ENCODE results near the gene AGK.

DNA sequence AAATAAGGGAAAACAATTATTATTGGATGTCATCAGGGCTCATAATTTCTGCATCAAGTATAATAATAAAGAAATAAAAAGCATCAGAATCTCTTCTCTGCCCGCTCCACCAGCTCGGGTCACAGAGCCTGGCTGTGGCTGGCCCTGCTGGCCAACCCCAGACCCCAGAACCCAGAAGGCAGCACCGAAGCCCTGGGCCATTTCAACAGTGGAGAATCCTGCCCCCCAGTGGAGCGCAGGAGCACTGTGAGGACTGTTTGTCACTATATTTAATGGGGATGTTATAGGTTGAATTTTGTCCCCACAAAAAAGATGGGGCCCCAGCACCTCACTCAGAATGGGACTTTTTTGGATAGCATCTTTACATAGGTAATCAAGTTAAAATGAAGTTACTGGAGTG lies 123.5 kb downstream of the AGK start:
- TF ChIP-seq, protein P1, sequence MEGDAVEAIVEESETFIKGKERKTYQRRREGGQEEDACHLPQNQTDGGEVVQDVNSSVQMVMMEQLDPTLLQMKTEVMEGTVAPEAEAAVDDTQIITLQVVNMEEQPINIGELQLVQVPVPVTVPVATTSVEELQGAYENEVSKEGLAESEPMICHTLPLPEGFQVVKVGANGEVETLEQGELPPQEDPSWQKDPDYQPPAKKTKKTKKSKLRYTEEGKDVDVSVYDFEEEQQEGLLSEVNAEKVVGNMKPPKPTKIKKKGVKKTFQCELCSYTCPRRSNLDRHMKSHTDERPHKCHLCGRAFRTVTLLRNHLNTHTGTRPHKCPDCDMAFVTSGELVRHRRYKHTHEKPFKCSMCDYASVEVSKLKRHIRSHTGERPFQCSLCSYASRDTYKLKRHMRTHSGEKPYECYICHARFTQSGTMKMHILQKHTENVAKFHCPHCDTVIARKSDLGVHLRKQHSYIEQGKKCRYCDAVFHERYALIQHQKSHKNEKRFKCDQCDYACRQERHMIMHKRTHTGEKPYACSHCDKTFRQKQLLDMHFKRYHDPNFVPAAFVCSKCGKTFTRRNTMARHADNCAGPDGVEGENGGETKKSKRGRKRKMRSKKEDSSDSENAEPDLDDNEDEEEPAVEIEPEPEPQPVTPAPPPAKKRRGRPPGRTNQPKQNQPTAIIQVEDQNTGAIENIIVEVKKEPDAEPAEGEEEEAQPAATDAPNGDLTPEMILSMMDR (IDR thresholded peaks at IDR 0.05) = peak; percentile 46; the same call in 1 of the 2 replicates
- TF ChIP-seq POLR2AphosphoS5 (IDR thresholded peaks at IDR 0.05; ENCODE audit: low read depth, low read length) = no peak
- TF ChIP-seq SIN3A (IDR thresholded peaks at IDR 0.05; ENCODE audit: borderline replicate concordance, insufficient read depth, low read depth, low read length) = no peak

Data from Panc1 (cell line).